Forelimb muscle (tissue), 1 donor: ENCODE data around the gene MRPL54. TPM values are rescaled to one million over a fixed set of nuclear protein-coding genes. Genes with fewer than 3 reads are reported as not detected.
"Not testable (repeated sequence)": the region's sequence is repeated elsewhere in the genome, so short reads cannot be mapped to it uniquely, and the experiment has no call there.

Experiments used
- DNase-seq: peaks from one replicate; pipeline ENCODE4 v3.0.0-alpha.2; 2013; ENCODE audit warnings: low read depth
- polyA plus RNA-seq: library from polyadenylated mRNA; unstranded; fragments of 120-200 nt; gene quantifications from one replicate; pipeline ENCODE4 v1.2.1, GENCODE V29; 2013; ENCODE audit not compliant: insufficient read length

Gene MRPL54
- polyA plus RNA-seq, 1 donor, result 26.0 TPM

GRCh38 chr19:3810708-3811355 is 48.4 kb downstream of the MRPL54 start:
- no peak for DNase-seq

GRCh38 chr19:3813473-3814392 is 51.3 kb downstream of the MRPL54 start:
- DNase-seq, result no peak

- no peak for DNase-seq
Measured at GRCh38 chr19:3814648-3815047, 52.2 kb downstream of the MRPL54 start.

GRCh38 chr19:3816148-3816547 is 53.7 kb downstream of the MRPL54 start:
- not testable (repeated sequence) for DNase-seq

- no peak for DNase-seq
Measured at GRCh38 chr19:3816566-3817218, 54.2 kb downstream of the MRPL54 start.

Other genes starting within 250 kb of the MRPL54 start
- gene TEKTIP1, start 223.5 kb upstream of the MRPL54 start, polyA plus RNA-seq, result 4.5 TPM
- gene MFSD12, start 205.1 kb upstream of the MRPL54 start, polyA plus RNA-seq, result 25.2 TPM
- gene HMG20B, start 189.7 kb upstream of the MRPL54 start, polyA plus RNA-seq, result 34.1 TPM
- gene GIPC3, start 177.2 kb upstream of the MRPL54 start, polyA plus RNA-seq, result 1.4 TPM
- 1.7 TPM for gene TBXA2R, start 155.8 kb upstream of the MRPL54 start, polyA plus RNA-seq
- 18.9 TPM for gene CACTIN, start 135.9 kb upstream of the MRPL54 start, polyA plus RNA-seq
- gene PIP5K1C, start 62.2 kb upstream of the MRPL54 start, polyA plus RNA-seq, result 22.0 TPM
- 0.46 TPM for gene TJP3, start 54.3 kb upstream of the MRPL54 start, polyA plus RNA-seq
- gene APBA3, start 990 bp upstream of the MRPL54 start, polyA plus RNA-seq, result 13.1 TPM
- not detected for gene RAX2, start 9.5 kb downstream of the MRPL54 start, polyA plus RNA-seq
- gene MATK, start 23.7 kb downstream of the MRPL54 start, polyA plus RNA-seq, result 1.4 TPM
- gene ZFR2, start 106.4 kb downstream of the MRPL54 start, polyA plus RNA-seq, result 0.05 TPM
- gene ATCAY, start 118.0 kb downstream of the MRPL54 start, polyA plus RNA-seq, result 1.2 TPM
- 285 TPM for gene NMRK2, start 170.4 kb downstream of the MRPL54 start, polyA plus RNA-seq
- gene DAPK3, start 208.4 kb downstream of the MRPL54 start, polyA plus RNA-seq, result 100 TPM
- gene EEF2, start 222.8 kb downstream of the MRPL54 start, polyA plus RNA-seq, result 2,855 TPM
- gene PIAS4, start 245.1 kb downstream of the MRPL54 start, polyA plus RNA-seq, result 25.0 TPM